KMS-11 (cell line): ENCODE data around the gene LTBP2.

Source experiments
- H2AFZ ChIP-seq: fragments of 200-600 bp; sonication (generic); 2 replicates; pipeline ENCODE4 v1.6.1; 2016; ENCODE audit warnings: antibody characterized with exemption, mixed run types, low read depth
- H3K27ac ChIP-seq: fragments of 200-600 bp; sonication (generic); 2 replicates; pipeline ENCODE4 v1.6.1; 2016; ENCODE audit warnings: mild to moderate bottlenecking, mixed run types
- H3K27me3 ChIP-seq: fragments of 200-600 bp; sonication (generic); 2 replicates; pipeline ENCODE4 v1.6.1; 2017; ENCODE audit warnings: mild to moderate bottlenecking, low read depth, mixed run types, moderate library complexity; ENCODE audit not compliant: insufficient read depth
- H3K36me3 ChIP-seq: fragments of 200-600 bp; sonication (generic); 2 replicates; pipeline ENCODE4 v1.6.1; 2017; ENCODE audit warnings: mild to moderate bottlenecking, mixed run types; ENCODE audit not compliant: insufficient read depth
- H3K4me1 ChIP-seq: fragments of 200-600 bp; sonication (generic); 2 replicates; pipeline ENCODE4 v1.6.1; 2016; ENCODE audit warnings: mild to moderate bottlenecking, low read depth, mixed run types; ENCODE audit not compliant: poor library complexity, severe bottlenecking
- H3K4me2 ChIP-seq: fragments of 200-600 bp; sonication (generic); 2 replicates; pipeline ENCODE4 v1.7.0; 2016; ENCODE audit warnings: mild to moderate bottlenecking, mixed run types
- H3K4me3 ChIP-seq: fragments of 200-600 bp; sonication (generic); IDR thresholded peaks from 2 replicates; pipeline ENCODE4 v1.6.1; 2017; ENCODE audit warnings: low read depth, low read length, mixed read lengths; ENCODE audit not compliant: insufficient read depth
- H3K79me2 ChIP-seq: fragments of 200-600 bp; sonication (generic); 2 replicates; pipeline ENCODE4 v1.6.1; 2016; ENCODE audit warnings: low read depth, mixed run types; ENCODE audit not compliant: insufficient read depth
- H3K9ac ChIP-seq: fragments of 200-600 bp; sonication (generic); 2 replicates; pipeline ENCODE4 v1.6.1; 2016; ENCODE audit warnings: mild to moderate bottlenecking, mixed run types
- H4K20me1 ChIP-seq: fragments of 200-600 bp; sonication (generic); 2 replicates; pipeline ENCODE4 v1.6.1; 2016; ENCODE audit warnings: mild to moderate bottlenecking, mixed run types; ENCODE audit not compliant: insufficient read depth
- TF ChIP-seq, protein P1 (sequence below): fragments of 200-600 bp; sonication (generic); conservative IDR thresholded peaks from 2 replicates; pipeline ENCODE4 v1.6.1; 2017; ENCODE audit warnings: low read depth, mild to moderate bottlenecking, antibody characterized with exemption, low read length, moderate library complexity, mixed read lengths

The LTBP2 gene

DNA sequence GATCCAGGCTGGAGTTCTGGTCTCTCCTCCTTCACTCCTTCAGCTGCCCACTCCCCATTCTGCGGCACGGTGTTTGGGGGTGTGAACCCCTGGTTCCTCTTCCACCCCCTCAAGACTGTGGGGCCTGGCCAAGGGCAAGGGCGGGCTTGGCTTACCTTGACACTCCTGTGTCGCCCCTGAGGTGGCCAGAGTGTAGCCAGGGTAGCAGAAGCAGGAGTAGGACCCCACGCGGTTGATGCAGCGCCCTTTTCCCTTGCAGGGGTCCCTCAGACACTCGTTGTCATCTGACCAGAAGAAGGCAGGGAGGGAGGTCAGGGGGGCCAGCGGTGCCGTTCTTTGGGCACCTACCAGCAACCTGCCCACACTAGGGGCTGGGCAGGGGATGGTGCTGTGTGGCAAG lies 90.3 kb downstream of the LTBP2 start:
- TF ChIP-seq, protein P1, sequence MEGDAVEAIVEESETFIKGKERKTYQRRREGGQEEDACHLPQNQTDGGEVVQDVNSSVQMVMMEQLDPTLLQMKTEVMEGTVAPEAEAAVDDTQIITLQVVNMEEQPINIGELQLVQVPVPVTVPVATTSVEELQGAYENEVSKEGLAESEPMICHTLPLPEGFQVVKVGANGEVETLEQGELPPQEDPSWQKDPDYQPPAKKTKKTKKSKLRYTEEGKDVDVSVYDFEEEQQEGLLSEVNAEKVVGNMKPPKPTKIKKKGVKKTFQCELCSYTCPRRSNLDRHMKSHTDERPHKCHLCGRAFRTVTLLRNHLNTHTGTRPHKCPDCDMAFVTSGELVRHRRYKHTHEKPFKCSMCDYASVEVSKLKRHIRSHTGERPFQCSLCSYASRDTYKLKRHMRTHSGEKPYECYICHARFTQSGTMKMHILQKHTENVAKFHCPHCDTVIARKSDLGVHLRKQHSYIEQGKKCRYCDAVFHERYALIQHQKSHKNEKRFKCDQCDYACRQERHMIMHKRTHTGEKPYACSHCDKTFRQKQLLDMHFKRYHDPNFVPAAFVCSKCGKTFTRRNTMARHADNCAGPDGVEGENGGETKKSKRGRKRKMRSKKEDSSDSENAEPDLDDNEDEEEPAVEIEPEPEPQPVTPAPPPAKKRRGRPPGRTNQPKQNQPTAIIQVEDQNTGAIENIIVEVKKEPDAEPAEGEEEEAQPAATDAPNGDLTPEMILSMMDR, result no peak
- Histone ChIP-seq H3K4me2 (no peak overlapping the region), H3K4me3 (no peak overlapping the region), H4K20me1 (no peaks in the 10 kb centered on the region), H2AFZ (no peak overlapping the region), H3K79me2 (no peaks in the 10 kb centered on the region), H3K27me3 (no peaks in the 10 kb centered on the region; the same call in 1 of the 2 replicates), H3K4me1 (peaks cover 28% of the 10 kb centered on the region), H3K27ac (no peak overlapping the region), H3K9ac (no peak overlapping the region), H3K36me3 (no peaks in the 10 kb centered on the region)

DNA sequence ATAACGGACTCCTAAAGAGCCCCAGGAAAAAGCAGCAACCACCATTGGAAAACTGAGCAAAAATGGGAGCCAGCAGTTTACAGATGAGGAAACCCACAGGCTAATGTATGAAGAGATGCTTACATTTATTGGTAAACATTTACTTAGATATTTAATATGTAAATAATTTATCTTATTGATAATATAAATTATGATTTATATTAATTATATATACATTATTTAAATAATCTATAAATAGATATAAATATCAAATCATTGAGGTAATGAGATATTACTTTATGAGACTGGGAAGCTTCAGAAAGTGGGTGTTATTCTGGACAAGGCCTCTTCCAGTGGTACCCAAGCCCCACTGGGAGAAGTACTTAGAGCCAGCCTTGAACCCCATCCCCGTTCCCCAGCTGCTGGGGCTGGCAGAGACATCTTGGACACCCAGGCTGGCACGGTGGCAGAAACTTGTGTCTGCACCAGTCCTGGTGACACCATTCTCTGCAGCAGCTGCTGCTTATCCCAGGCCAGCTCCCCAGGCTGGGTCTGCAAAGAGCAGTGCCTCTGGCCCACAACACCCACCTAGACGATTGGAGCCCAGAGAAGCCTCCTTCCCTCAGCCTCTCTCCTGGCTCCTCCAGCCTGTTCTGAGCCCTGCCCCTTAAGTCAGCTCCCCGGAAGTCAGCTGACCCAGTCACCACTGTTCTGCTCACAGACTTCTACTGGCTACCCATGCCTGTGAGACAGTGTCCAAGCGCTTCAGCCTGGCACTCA lies 92.5 kb downstream of the LTBP2 start:
- Histone ChIP-seq H4K20me1 (no peaks in the 10 kb centered on the region), H2AFZ (no peak overlapping the region), H3K36me3 (no peaks in the 10 kb centered on the region), H3K4me1 (peaks cover 10% of the 10 kb centered on the region), H3K4me2 (no peak overlapping the region), H3K4me3 (no peak overlapping the region), H3K79me2 (no peaks in the 10 kb centered on the region), H3K27me3 (peaks cover 7% of the 10 kb centered on the region; the same call in 1 of the 2 replicates), H3K9ac (no peak overlapping the region), H3K27ac (no peak overlapping the region)
- TF ChIP-seq, protein P1, result no peak

DNA sequence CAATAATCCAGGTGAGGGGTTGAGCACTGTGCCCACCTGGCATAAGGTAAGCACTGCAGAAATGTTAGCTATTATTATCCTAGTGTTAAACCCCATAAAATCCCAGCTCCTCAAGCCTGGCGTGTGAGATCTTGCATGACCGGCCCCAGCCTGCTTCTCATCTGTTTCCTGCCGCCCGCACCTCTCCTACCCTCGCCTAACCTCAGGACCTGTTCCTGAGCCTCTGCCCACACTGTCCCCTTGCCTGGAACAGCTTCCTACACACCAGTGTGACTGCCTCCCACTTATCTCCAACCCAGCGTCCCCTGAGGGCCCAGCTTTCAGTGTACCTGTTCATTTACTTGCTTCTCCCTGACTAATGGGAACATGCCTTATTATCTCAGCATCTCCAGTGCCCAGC lies 93.8 kb downstream of the LTBP2 start:
- Histone ChIP-seq H3K27ac (no peak overlapping the region), H3K9ac (no peak overlapping the region), H3K4me2 (no peak overlapping the region), H3K36me3 (no peaks in the 10 kb centered on the region), H3K27me3 (peaks cover 12% of the 10 kb centered on the region; the same call in 1 of the 2 replicates), H4K20me1 (no peaks in the 10 kb centered on the region), H2AFZ (no peak overlapping the region), H3K4me3 (no peak overlapping the region), H3K4me1 (peaks cover 8% of the 10 kb centered on the region), H3K79me2 (no peaks in the 10 kb centered on the region)
- TF ChIP-seq, protein P1, result no peak

DNA sequence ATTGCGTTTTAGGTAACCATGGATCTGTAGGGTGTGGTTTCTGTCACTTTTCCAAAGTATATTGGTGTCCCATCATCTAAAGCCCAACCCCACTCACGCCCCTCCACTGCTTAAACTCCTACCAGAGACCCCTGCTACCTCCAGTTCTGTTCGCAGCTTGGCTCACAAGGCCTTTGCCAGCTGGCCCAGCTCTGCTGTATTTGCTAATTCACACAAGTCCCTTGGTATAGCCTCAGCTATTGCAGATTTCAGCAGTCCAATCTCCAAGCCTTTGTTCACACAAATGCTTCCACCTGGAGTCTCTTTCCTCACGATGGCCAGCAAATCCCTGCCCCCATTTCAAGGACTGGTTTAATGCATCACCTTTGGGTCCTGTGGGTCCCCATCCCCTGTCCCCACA lies 94.3 kb downstream of the LTBP2 start:
- H3K79me2 ChIP-seq, result no peaks in the 10 kb centered on the region

More for the DNA sequence above, 94.3 kb downstream of the LTBP2 start:
- TF ChIP-seq, protein P1, result no peak
- H3K36me3 ChIP-seq, result no peaks in the 10 kb centered on the region
- no peak overlapping the region for H2AFZ ChIP-seq
- no peaks in the 10 kb centered on the region for H4K20me1 ChIP-seq
- peaks cover 17% of the 10 kb centered on the region; the same call in 1 of the 2 replicates for H3K27me3 ChIP-seq
- no peak overlapping the region for H3K27ac ChIP-seq
- no peak overlapping the region for H3K4me3 ChIP-seq
- H3K4me1 ChIP-seq, result peaks cover 8% of the 10 kb centered on the region
- no peak overlapping the region for H3K9ac ChIP-seq
- H3K4me2 ChIP-seq, result no peak overlapping the region
